B cell (primary cell): Measurements from ENCODE around the gene ZNF609. TPM values are rescaled to one million over a fixed set of nuclear protein-coding genes. Genes with fewer than 3 reads are reported as not detected.

Experiments used
- ATAC-seq: fragments of 200-7000 bp; cut with Tn5 transposase; one replicate; pipeline ENCODE4 v1.10.0; 2021; ENCODE audit warnings: low read depth, mild to moderate bottlenecking, moderate number of reproducible peaks, moderate library complexity
- CTCF ChIA-PET: fragments of 350-600 bp; sonication (Branson Sonifier 250); formaldehyde crosslinking; loops from one replicate; lab custom pipeline; 2021; ENCODE audit warnings: antibody characterized with exemption, inconsistent platforms; lab: Charles Lee
- POLR2A ChIA-PET: fragments of 350-600 bp; sonication (Branson Sonifier 250); formaldehyde crosslinking; loops from one replicate; lab custom pipeline; 2021; ENCODE audit warnings: antibody characterized with exemption; lab: Charles Lee
- DNase-seq: peaks from one replicate; pipeline ENCODE4 v3.0.0; 2013
- H2AFZ ChIP-seq: 2 replicates; pipeline ENCODE4 v1.6.1; 2012; ENCODE audit warnings: mild to moderate bottlenecking, low read depth, low read length; ENCODE audit not compliant: insufficient read depth, poor library complexity, severe bottlenecking
- H3K27ac ChIP-seq, 2 donors: 1 replicate in 1 of 2; 2 replicates in 1 of 2; pipeline ENCODE4 v1.5.1; 2012 to 2013; ENCODE audit warnings: low read length in 2 of 2, mild to moderate bottlenecking in 2 of 2, moderate library complexity in 1 of 2
- H3K27me3 ChIP-seq, 4 experiments: fragments of 200-600 bp in 1 of 4; sonication (generic) in 1 of 4; replicated peaks in 1 of 4; 1 replicate in 2 of 4; 2 replicates in 2 of 4; pipeline versions ENCODE4 v1.6.1 to v1.7.0; 2013 to 2016; ENCODE audit warnings: low read length in 3 of 4, mild to moderate bottlenecking in 2 of 4, mixed read lengths in 1 of 4, moderate library complexity in 1 of 4; ENCODE audit not compliant: insufficient read depth in 4 of 4, control insufficient read depth in 3 of 4; ENCODE audit errors: control extremely low read depth in 1 of 4
- H3K36me3 ChIP-seq, 2 experiments: replicated peaks in 1 of 2; 1 replicate in 1 of 2; 2 replicates in 1 of 2; pipeline versions ENCODE4 v1.6.1 to v1.7.1; 2013; ENCODE audit warnings: low read length in 1 of 2; ENCODE audit not compliant: insufficient read depth in 2 of 2, control insufficient read depth in 1 of 2; ENCODE audit errors: control extremely low read depth in 1 of 2, extremely low read depth in 1 of 2
- H3K4me1 ChIP-seq, 2 donors: fragments of 200-600 bp in 1 of 2; sonication (generic) in 1 of 2; 1 replicate in 1 of 2; 2 replicates in 1 of 2; pipeline versions ENCODE4 v1.5.1 to v1.6.1; 2013 to 2017; ENCODE audit warnings: low read length in 2 of 2; ENCODE audit not compliant: control insufficient read depth in 2 of 2, insufficient read depth in 2 of 2
- H3K4me2 ChIP-seq: replicated peaks from 2 replicates; pipeline ENCODE3; 2012; ENCODE audit warnings: mild to moderate bottlenecking, low read depth, low read length; ENCODE audit not compliant: poor library complexity, severe bottlenecking
- H3K4me3 ChIP-seq, 5 experiments: fragments of 200-600 bp in 1 of 5; sonication (generic) in 1 of 5; 1 replicate in 3 of 5; 2 replicates in 2 of 5; pipeline versions ENCODE4 v1.5.1 to v1.7.0; 2011 to 2016; ENCODE audit warnings: low read length in 4 of 5, mild to moderate bottlenecking in 4 of 5, low read depth in 2 of 5, control low read depth in 1 of 5, moderate library complexity in 1 of 5; ENCODE audit not compliant: insufficient read depth in 1 of 5; ENCODE audit errors: control extremely low read depth in 1 of 5, extremely low read depth in 1 of 5
- H3K79me2 ChIP-seq: fragments of 200-600 bp; sonication (generic); one replicate; pipeline ENCODE4 v1.6.0; 2016; ENCODE audit warnings: low read length; ENCODE audit not compliant: control insufficient read depth, insufficient read depth
- H3K9ac ChIP-seq: fragments of 200-600 bp; sonication (generic); 2 replicates; pipeline ENCODE4 v1.6.1; 2017; ENCODE audit warnings: mild to moderate bottlenecking, low read length, moderate library complexity
- H3K9me3 ChIP-seq, 3 donors: one replicate each; pipeline versions ENCODE4 v1.6.1 to v1.7.1; 2013; ENCODE audit warnings: low read length in 2 of 3; ENCODE audit not compliant: control insufficient read depth in 2 of 3, insufficient read depth in 1 of 3; ENCODE audit errors: control extremely low read depth in 1 of 3
- H4K20me1 ChIP-seq: 2 replicates; pipeline ENCODE4 v1.6.0; 2012; ENCODE audit warnings: mild to moderate bottlenecking, low read length; ENCODE audit not compliant: insufficient read depth, control insufficient read depth, poor library complexity, severe bottlenecking
- H3K27ac Mint-ChIP-seq: one replicate; pipeline ENCODE4 v1.8.0; 2021; ENCODE audit warnings: mixed read lengths
- H3K27me3 Mint-ChIP-seq: one replicate; pipeline ENCODE4 v1.8.0; 2021; ENCODE audit warnings: mixed read lengths
- H3K4me1 Mint-ChIP-seq: one replicate; pipeline ENCODE4 v1.8.0; 2021; ENCODE audit warnings: mixed read lengths
- H3K4me3 Mint-ChIP-seq: one replicate; pipeline ENCODE4 v1.8.0; 2021; ENCODE audit warnings: mixed read lengths
- H3K9me3 Mint-ChIP-seq: one replicate; pipeline ENCODE4 v1.8.0; 2022; ENCODE audit warnings: mixed read lengths; ENCODE audit not compliant: insufficient read depth
- CTCF ChIP-seq: fragments of 200-600 bp; IDR thresholded peaks from one replicate; pipeline ENCODE4 v1.8.0; 2022; ENCODE audit warnings: antibody characterized with exemption, mild to moderate bottlenecking
- EZH2 ChIP-seq: IDR thresholded peaks from 2 replicates; pipeline ENCODE4 v1.6.1; 2012; ENCODE audit warnings: borderline replicate concordance, low read depth, mild to moderate bottlenecking, moderate library complexity, low read length; ENCODE audit not compliant: insufficient read depth, poor library complexity, severe bottlenecking
- WGBS: methylation state at CpG from one replicate; pipeline ENCODE4 v1.1.5; 2013; ENCODE audit warnings: missing lambda C conversion rate; ENCODE audit not compliant: insufficient coverage; 5-methylcytosine and 5-hydroxymethylcytosine counted together
- intact Hi-C: fragments of 100-400 bp; cut with micrococcal nuclease; formaldehyde crosslinking; loops from one replicate; pipeline ENCODE4 v1.10.0; 2022
- polyA plus RNA-seq: library from polyadenylated mRNA; depleted of rRNA; stranded (reverse); fragments of >200 nt; gene quantifications from 2 replicates; pipeline ENCODE4 v1.2.3, GENCODE V29; 2012
- total RNA-seq, 2 donors: library from RNA; stranded (reverse); fragments of 120-200 nt in 1 of 2; gene quantifications; 1 replicate in 1 of 2; 2 replicates in 1 of 2; pipeline versions ENCODE4 v1.2.3 to v1.2.4, GENCODE V29; 2013 to 2022

The ZNF609 gene
- total and polyA plus RNA-seq, 2 donors (not counting 1 experiment from before 2014, with no cell fraction given) = 5.8 to 32.9 TPM

- H3K27me3 Mint-ChIP-seq = no peaks in the 10 kb centered on the region
- TF ChIP-seq EZH2 (no peak), CTCF (no peak)
- peak overlapping the region; percentile 85 for H3K4me3 Mint-ChIP-seq
- H3K27ac Mint-ChIP-seq = peak overlapping the region; percentile 75
- ATAC-seq (no peak), DNase-seq (no peak)
- Histone ChIP-seq H3K4me3 (peak overlapping the region in 4 of 5 experiments; percentile 48 to 64 (median 54)), H4K20me1 (peaks cover 5% of the 10 kb centered on the region), H3K4me2 (peak overlapping the region; percentile 92), H3K36me3 (no peaks in the 10 kb centered on the region), H2AFZ (peak overlapping the region; percentile 62), H3K27ac (peak overlapping the region in 1 of 2 donors; percentile 53), H3K9ac (peak overlapping the region; percentile 58), H3K27me3 (no peaks in the 10 kb centered on the region), H3K9me3 (no peaks in the 10 kb centered on the region), H3K79me2 (peaks cover 47% of the 10 kb centered on the region), H3K4me1 (peaks cover 47 to 49% of the 10 kb centered on the region in 2 donors)
- ChIA-PET POLR2A (interaction anchor here (0.6 kb wide), 1 partner anchor 248 kb away, joined by 4 read pairs; no protein-coding TSS in a partner anchor), CTCF (interaction anchor here (0.8 kb wide), 1 partner anchor 19 kb away, joined by 3 read pairs; no protein-coding TSS in a partner anchor)
- no peaks in the 10 kb centered on the region for H3K9me3 Mint-ChIP-seq
- WGBS = 20% methylated on average over 3 of the region's 5 CpGs
- intact Hi-C loops = loop anchor here (2.0 to 5.0 kb wide), 4 partner anchors 46 to 299 kb away; partner anchors contain the start of genes CSNK1G1, PPIB and TRIP4
- H3K4me1 Mint-ChIP-seq = peaks cover 54% of the 10 kb centered on the region
These were observed 1.4 kb downstream of the ZNF609 start for GRCh38 chr15:64461721-64462162.

GRCh38 chr15:64462492-64462891, 2.1 kb downstream of the ZNF609 start:
- intact Hi-C loops = loop anchor here (5.0 kb wide), 2 partner anchors 45 to 75 kb away; partner anchors contain the start of gene TRIP4
- POLR2A ChIA-PET = no interaction called here
- TF ChIP-seq EZH2 = no peak
- no peak for TF ChIP-seq CTCF
- H3K79me2 ChIP-seq = peaks cover 55% of the 10 kb centered on the region
- H3K4me3 ChIP-seq = no peak overlapping the region
- H3K27me3 ChIP-seq = no peaks in the 10 kb centered on the region
- H3K36me3 ChIP-seq = no peaks in the 10 kb centered on the region
- Mint-ChIP-seq H3K4me1 (peaks cover 57% of the 10 kb centered on the region), H3K4me3 (peak overlapping the region; percentile 85), H3K27me3 (no peaks in the 10 kb centered on the region), H3K27ac (no peak overlapping the region), H3K9me3 (no peaks in the 10 kb centered on the region)
- no peak for ATAC-seq
- peak overlapping the region; percentile 58 for H3K9ac ChIP-seq
- CTCF ChIA-PET = no interaction called here
- H4K20me1 ChIP-seq = peaks cover 5% of the 10 kb centered on the region
- H3K4me1 ChIP-seq = peaks cover 43 to 44% of the 10 kb centered on the region in 2 donors
- H2AFZ ChIP-seq = no peak overlapping the region
- no peak overlapping the region for H3K27ac ChIP-seq
- no peak for DNase-seq
- peak overlapping the region; percentile 92 for H3K4me2 ChIP-seq
- H3K9me3 ChIP-seq = no peaks in the 10 kb centered on the region
